Duodenal mucosa (tissue), 2 donors: Measurements from ENCODE around the gene STIM1.
A peak's percentile ranks its signal among the peaks of the same experiment; 100 is the strongest.

Experiments used
- H3K27ac ChIP-seq: one replicate; pipeline ENCODE4 v1.7.0; 2013; ENCODE audit warnings: low read depth, low read length
- H3K27me3 ChIP-seq, 2 donors: one replicate each; pipeline ENCODE4 v1.7.0; 2013; ENCODE audit warnings: low read length in 2 of 2, control low read depth in 1 of 2; ENCODE audit not compliant: insufficient read depth in 2 of 2, control insufficient read depth in 1 of 2
- H3K36me3 ChIP-seq, 2 donors: one replicate each; pipeline ENCODE4 v1.7.0; 2013; ENCODE audit warnings: low read length in 2 of 2, control low read depth in 1 of 2; ENCODE audit not compliant: insufficient read depth in 2 of 2, control insufficient read depth in 1 of 2
- H3K4me1 ChIP-seq, 2 donors: one replicate each; pipeline ENCODE4 v1.7.0; 2013; ENCODE audit warnings: low read length in 2 of 2, control low read depth in 1 of 2; ENCODE audit not compliant: insufficient read depth in 2 of 2, control insufficient read depth in 1 of 2
- H3K4me3 ChIP-seq, 2 donors: one replicate each; pipeline ENCODE4 v1.7.0; 2013; ENCODE audit warnings: low read length in 2 of 2, low read depth in 1 of 2
- H3K9ac ChIP-seq, 2 donors: one replicate each; pipeline ENCODE4 v1.7.0; 2013; ENCODE audit warnings: low read length in 2 of 2, low read depth in 1 of 2
- H3K9me3 ChIP-seq, 2 donors: one replicate each; pipeline ENCODE4 v1.7.0; 2013; ENCODE audit warnings: low read length in 2 of 2, control low read depth in 1 of 2; ENCODE audit not compliant: control insufficient read depth in 1 of 2

The STIM1 gene

GRCh38 chr11:3838504-3838903 is 17.0 kb upstream of the STIM1 start:
- H3K27ac ChIP-seq: no peak overlapping the region
- H3K9ac ChIP-seq: peak overlapping the region; percentile 12 to 74
- peaks cover 53 to 57% of the 10 kb centered on the region in 2 donors for H3K4me1 ChIP-seq
- H3K9me3 ChIP-seq: no peaks in the 10 kb centered on the region
- H3K36me3 ChIP-seq: peaks cover 0 to 2% of the 10 kb centered on the region in 2 donors
- peak overlapping the region; percentile 78 to 79 for H3K4me3 ChIP-seq
- no peaks in the 10 kb centered on the region for H3K27me3 ChIP-seq

- H3K36me3 ChIP-seq: no peaks in the 10 kb centered on the region
- peak overlapping the region; percentile 74 to 90 for H3K9ac ChIP-seq
- peaks cover 37 to 40% of the 10 kb centered on the region in 2 donors for H3K4me1 ChIP-seq
- H3K27me3 ChIP-seq: no peaks in the 10 kb centered on the region
- H3K9me3 ChIP-seq: no peaks in the 10 kb centered on the region
- H3K27ac ChIP-seq: peak overlapping the region; percentile 79
- peak overlapping the region; percentile 78 to 79 for H3K4me3 ChIP-seq
Observed at GRCh38 chr11:3840004-3840869, 15.2 kb upstream of the STIM1 start.

- peaks cover 31 to 34% of the 10 kb centered on the region in 2 donors for H3K4me1 ChIP-seq
- H3K9ac ChIP-seq: peak within 1 kb of the TSS; percentile 74 to 90
Observed at GRCh38 chr11:3840870-3841425, 14.5 kb upstream of the STIM1 start, which contains the start of gene RHOG. RHOG (minus strand) TSS chr11:3840959; CDS start chr11:3828138, 12,821 bp downstream.

GRCh38 chr11:3841426-3842350 is 13.8 kb upstream of the STIM1 start:
- no peaks in the 10 kb centered on the region for H3K36me3 ChIP-seq
- H3K27me3 ChIP-seq: no peaks in the 10 kb centered on the region
- no peaks in the 10 kb centered on the region for H3K9me3 ChIP-seq
- H3K4me3 ChIP-seq: peak overlapping the region; percentile 63 to 69
- peak overlapping the region; percentile 70 to 74 for H3K9ac ChIP-seq
- peaks cover 31 to 34% of the 10 kb centered on the region in 2 donors for H3K4me1 ChIP-seq
- peak overlapping the region; percentile 93 for H3K27ac ChIP-seq

More at GRCh38 chr11:3840870-3841425, 14.5 kb upstream of the STIM1 start, which contains the start of gene RHOG:
- H3K9me3 ChIP-seq: no peaks in the 10 kb centered on the region
- H3K27me3 ChIP-seq: no peaks in the 10 kb centered on the region
- no peaks in the 10 kb centered on the region for H3K36me3 ChIP-seq
- peak within 1 kb of the TSS; percentile 78 to 79 for H3K4me3 ChIP-seq
- H3K27ac ChIP-seq: peak within 1 kb of the TSS; percentile 93

GRCh38 chr11:3843326-3843725 is 12.1 kb upstream of the STIM1 start:
- Histone ChIP-seq H3K9me3 (no peaks in the 10 kb centered on the region), H3K9ac (no peak overlapping the region), H3K4me1 (peaks cover 17 to 18% of the 10 kb centered on the region in 2 donors), H3K27ac (no peak overlapping the region), H3K36me3 (no peaks in the 10 kb centered on the region), H3K27me3 (no peaks in the 10 kb centered on the region), H3K4me3 (no peak overlapping the region)

GRCh38 chr11:3845246-3845645 is 10.2 kb upstream of the STIM1 start:
- no peak overlapping the region for H3K4me3 ChIP-seq
- no peaks in the 10 kb centered on the region for H3K27me3 ChIP-seq
- H3K4me1 ChIP-seq: peaks cover 0 to under 1% of the 10 kb centered on the region in 2 donors
- no peak overlapping the region for H3K27ac ChIP-seq
- H3K9ac ChIP-seq: no peak overlapping the region
- H3K36me3 ChIP-seq: no peaks in the 10 kb centered on the region
- H3K9me3 ChIP-seq: no peaks in the 10 kb centered on the region

GRCh38 chr11:3845670-3846069 is 9.8 kb upstream of the STIM1 start:
- Histone ChIP-seq H3K36me3 (no peaks in the 10 kb centered on the region), H3K4me3 (no peak overlapping the region), H3K27ac (no peak overlapping the region), H3K27me3 (no peaks in the 10 kb centered on the region), H3K4me1 (no peaks in the 10 kb centered on the region), H3K9ac (no peak overlapping the region), H3K9me3 (no peaks in the 10 kb centered on the region)

- Histone ChIP-seq H3K27ac (no peak overlapping the region), H3K4me3 (no peak overlapping the region), H3K4me1 (peaks cover 4 to 8% of the 10 kb centered on the region in 2 donors), H3K9me3 (no peaks in the 10 kb centered on the region), H3K9ac (no peak overlapping the region), H3K36me3 (no peaks in the 10 kb centered on the region), H3K27me3 (no peaks in the 10 kb centered on the region)
Observed at GRCh38 chr11:3849297-3849874, 6.1 kb upstream of the STIM1 start.

GRCh38 chr11:3853545-3853842 is 2.0 kb upstream of the STIM1 start:
- Histone ChIP-seq H3K4me3 (no peak overlapping the region), H3K4me1 (peaks cover 30 to 35% of the 10 kb centered on the region in 2 donors), H3K9ac (peak overlapping the region in 1 of 2 donors; percentile 93), H3K27ac (no peak overlapping the region), H3K27me3 (no peaks in the 10 kb centered on the region), H3K36me3 (no peaks in the 10 kb centered on the region), H3K9me3 (no peaks in the 10 kb centered on the region)
